Measurements from ENCODE around the gene SH3TC1.

DNA sequence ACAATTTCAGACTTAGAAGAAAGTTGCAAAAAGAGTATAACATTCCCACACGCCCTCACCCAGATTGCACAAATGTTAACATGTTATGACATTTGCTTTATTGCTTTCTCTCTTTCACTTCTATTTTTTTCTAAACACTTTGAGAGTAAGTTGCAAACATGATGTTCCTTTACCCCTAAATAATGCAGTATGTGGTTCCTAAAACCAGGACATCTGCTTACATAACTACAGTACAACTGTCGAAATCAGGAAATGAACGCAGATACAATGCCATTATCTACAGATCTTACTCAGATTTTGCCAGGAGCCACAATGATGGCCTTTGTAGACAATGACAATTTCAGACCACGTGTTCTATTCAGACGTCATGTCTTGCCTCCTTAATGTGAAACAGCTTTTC lies 22.4 kb downstream of the SH3TC1 start:
- TF ChIP-seq CTCF (IDR thresholded peaks at IDR 0.05; ENCODE audit: insufficient read depth, low read length): no peak
- TF ChIP-seq GABPA (IDR thresholded peaks at IDR 0.05; ENCODE audit: low read depth): no peak
- no peak; the same call in 1 of the 2 replicates for TF ChIP-seq POLR2AphosphoS5 (IDR thresholded peaks at IDR 0.05; ENCODE audit: low read depth)
- TF ChIP-seq REST (IDR thresholded peaks at IDR 0.05; ENCODE audit: insufficient replicate concordance, low read depth): no peak
- peak; percentile 4; the same call in 1 of the 2 replicates for TF ChIP-seq SPI1 (IDR thresholded peaks at IDR 0.05; ENCODE audit: borderline replicate concordance, low read depth)
